Measurements from ENCODE around the gene ARHGEF40. TPM values are rescaled to one million over a fixed set of nuclear protein-coding genes. Genes with fewer than 3 reads are reported as not detected.

The ARHGEF40 gene
- total RNA-seq, 1 donor from 2014 or later = 39.2 TPM

DNA sequence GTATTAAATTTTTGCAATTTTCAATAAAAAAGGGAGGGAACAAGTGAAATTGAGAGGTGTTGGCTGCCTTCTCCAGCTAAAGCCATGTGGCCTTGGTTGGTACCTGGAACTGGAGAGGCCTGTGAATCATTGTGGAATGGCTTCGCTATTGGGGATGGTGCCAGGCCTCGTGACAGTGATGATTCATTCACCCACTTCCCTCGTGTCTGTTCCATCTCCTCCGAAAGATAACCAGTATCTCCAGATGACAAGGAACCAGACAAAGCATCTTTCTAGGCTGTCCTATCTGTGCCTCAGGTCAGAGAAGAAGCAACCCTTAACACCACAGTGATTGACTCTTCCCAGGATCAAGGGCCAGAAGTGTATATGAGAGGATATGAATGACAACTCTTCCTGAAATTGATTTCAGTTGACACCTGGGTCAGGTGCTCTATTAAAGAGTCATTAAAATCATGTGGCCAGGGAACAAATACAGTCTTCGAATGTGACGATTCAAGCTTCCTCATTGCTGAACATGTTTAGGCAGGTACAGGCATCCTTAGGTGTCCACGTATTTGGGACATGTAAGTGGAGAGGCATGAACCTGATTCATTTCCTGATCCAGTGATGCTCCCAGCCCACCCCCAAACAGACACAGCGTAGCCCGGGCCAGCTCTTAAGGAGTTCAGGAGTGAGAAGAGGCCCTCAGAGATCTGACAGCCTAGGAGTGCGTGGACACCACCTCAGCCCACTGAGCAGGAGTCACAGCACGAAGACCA is 28.2 kb upstream of the ARHGEF40 start, which contains the start of gene RNASE7:
TSS of gene RNASE7 (plus strand) at position 687 of the 758 bp plus-strand sequence. CDS start 631 bp downstream, outside the sequence.
- Histone ChIP-seq H3K4me3 (no peak within 1 kb of the TSS), H3K4me1 (peaks cover 30% of the 10 kb centered on the region), H3K9me3 (no peaks in the 10 kb centered on the region), H3K27ac (no peak within 1 kb of the TSS), H3K36me3 (no peaks in the 10 kb centered on the region), H3K27me3 (no peaks in the 10 kb centered on the region)
- DNase-seq (no peak), ATAC-seq (no peak)
- TF ChIP-seq, protein P1, sequence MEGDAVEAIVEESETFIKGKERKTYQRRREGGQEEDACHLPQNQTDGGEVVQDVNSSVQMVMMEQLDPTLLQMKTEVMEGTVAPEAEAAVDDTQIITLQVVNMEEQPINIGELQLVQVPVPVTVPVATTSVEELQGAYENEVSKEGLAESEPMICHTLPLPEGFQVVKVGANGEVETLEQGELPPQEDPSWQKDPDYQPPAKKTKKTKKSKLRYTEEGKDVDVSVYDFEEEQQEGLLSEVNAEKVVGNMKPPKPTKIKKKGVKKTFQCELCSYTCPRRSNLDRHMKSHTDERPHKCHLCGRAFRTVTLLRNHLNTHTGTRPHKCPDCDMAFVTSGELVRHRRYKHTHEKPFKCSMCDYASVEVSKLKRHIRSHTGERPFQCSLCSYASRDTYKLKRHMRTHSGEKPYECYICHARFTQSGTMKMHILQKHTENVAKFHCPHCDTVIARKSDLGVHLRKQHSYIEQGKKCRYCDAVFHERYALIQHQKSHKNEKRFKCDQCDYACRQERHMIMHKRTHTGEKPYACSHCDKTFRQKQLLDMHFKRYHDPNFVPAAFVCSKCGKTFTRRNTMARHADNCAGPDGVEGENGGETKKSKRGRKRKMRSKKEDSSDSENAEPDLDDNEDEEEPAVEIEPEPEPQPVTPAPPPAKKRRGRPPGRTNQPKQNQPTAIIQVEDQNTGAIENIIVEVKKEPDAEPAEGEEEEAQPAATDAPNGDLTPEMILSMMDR (IDR thresholded peaks at IDR 0.05) = no peak
- intact Hi-C loops (cut with DNase I) = no loop called here

DNA sequence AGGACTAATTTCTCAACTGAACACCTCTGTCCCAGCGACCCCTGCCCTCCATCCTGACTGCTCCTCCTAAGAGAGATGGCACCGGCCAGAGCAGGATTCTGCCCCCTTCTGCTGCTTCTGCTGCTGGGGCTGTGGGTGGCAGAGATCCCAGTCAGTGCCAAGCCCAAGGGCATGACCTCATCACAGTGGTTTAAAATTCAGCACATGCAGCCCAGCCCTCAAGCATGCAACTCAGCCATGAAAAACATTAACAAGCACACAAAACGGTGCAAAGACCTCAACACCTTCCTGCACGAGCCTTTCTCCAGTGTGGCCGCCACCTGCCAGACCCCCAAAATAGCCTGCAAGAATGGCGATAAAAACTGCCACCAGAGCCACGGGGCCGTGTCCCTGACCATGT is 27.2 kb upstream of the ARHGEF40 start:
- Histone ChIP-seq H3K9me3 (no peaks in the 10 kb centered on the region), H3K4me1 (peaks cover 33% of the 10 kb centered on the region), H3K36me3 (no peaks in the 10 kb centered on the region), H3K4me3 (no peak overlapping the region), H3K27me3 (no peaks in the 10 kb centered on the region), H3K27ac (no peak overlapping the region)
- TF ChIP-seq, protein P1 (IDR thresholded peaks at IDR 0.05) = no peak
- no peak for DNase-seq
- ATAC-seq = peak; percentile 6
- intact Hi-C loops (cut with DNase I) = no loop called here

DNA sequence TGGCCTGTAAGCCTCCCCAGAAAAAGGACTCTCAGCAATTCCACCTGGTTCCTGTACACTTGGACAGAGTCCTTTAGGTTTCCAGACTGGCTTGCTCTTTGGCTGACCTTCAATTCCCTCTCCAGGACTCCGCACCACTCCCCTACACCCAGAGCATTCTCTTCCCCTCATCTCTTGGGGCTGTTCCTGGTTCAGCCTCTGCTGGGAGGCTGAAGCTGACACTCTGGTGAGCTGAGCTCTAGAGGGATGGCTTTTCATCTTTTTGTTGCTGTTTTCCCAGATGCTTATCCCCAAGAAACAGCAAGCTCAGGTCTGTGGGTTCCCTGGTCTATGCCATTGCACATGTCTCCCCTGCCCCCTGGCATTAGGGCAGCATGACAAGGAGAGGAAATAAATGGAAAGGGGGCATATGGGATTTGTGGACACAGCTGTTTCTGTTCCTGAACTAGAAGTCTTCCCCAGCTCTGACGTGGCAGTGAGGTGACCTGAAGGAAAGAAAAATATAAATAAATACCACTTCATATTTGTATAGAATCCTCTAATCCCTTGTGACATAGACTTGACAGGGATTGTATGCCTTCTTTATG is 26.6 kb upstream of the ARHGEF40 start:
- Histone ChIP-seq H3K27ac (no peak overlapping the region), H3K9me3 (no peaks in the 10 kb centered on the region), H3K4me3 (no peak overlapping the region), H3K4me1 (peaks cover 34% of the 10 kb centered on the region), H3K27me3 (no peaks in the 10 kb centered on the region), H3K36me3 (no peaks in the 10 kb centered on the region)
- DNase-seq = no peak
- TF ChIP-seq, protein P1 (IDR thresholded peaks at IDR 0.05) = no peak
- intact Hi-C loops (cut with DNase I) = no loop called here
- ATAC-seq = no peak

DNA sequence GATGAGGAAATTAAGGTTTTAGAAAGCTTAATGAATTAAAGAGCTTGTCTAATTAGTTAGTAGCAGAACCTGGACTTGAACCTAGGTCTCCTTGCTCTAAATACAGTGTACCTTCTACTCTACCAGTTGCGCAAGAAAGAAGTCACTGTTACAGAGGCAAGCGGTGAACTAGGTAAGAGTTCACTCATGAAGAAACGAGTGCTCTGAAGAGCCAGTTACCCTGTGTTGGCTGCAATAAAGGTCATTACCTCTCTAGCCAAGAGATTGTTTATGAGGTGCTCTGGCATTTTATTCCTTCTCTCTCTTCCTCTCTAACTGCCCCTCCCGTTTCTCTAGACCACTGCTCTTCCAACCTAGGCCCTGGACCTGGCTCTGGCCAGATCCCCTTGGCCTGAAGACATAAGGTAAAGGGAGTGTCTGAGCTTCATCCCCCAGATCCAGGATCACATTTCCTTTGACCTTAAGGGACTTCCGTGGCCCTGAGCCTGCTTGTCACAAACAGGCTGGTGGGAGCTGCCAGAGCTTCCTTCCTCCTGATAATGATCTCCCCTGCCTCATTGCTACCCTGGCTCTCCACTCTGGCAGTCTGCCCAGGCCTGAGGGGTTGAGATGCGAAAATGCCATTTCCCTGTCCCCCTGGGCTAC is 26.0 kb upstream of the ARHGEF40 start:
- no peaks in the 10 kb centered on the region for H3K27me3 ChIP-seq
- intact Hi-C loops (cut with DNase I) = no loop called here
- no peak overlapping the region for H3K27ac ChIP-seq
- TF ChIP-seq, protein P1 (IDR thresholded peaks at IDR 0.05) = no peak
- peaks cover 28% of the 10 kb centered on the region for H3K4me1 ChIP-seq
- peak; percentile 37 for ATAC-seq
- no peak overlapping the region for H3K4me3 ChIP-seq
- DNase-seq = no peak
- no peaks in the 10 kb centered on the region for H3K36me3 ChIP-seq
- no peaks in the 10 kb centered on the region for H3K9me3 ChIP-seq

DNA sequence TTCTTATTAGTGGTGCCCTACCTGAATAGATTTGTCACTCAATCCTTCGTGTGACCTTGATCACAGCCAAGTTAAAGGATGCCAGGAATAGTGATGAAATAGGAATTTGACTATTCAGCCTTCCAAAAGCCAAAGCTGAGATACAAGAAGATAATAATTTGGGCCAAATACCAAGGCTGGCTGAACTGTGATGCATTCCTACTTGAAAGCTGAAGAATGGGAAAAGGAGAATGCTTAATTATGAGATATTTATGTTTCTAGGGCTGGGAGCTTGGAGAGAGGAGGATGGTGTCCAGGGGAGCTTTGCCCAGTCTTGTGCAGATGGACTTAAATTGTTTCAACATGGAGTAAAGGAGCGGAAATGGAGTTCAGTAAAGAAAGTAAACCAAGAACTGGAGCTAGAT is 22.7 kb upstream of the ARHGEF40 start:
- ATAC-seq (no peak), DNase-seq (no peak)
- TF ChIP-seq, protein P1 (IDR thresholded peaks at IDR 0.05) = no peak
- Histone ChIP-seq H3K9me3 (no peaks in the 10 kb centered on the region), H3K4me3 (no peak overlapping the region), H3K4me1 (peaks cover 19% of the 10 kb centered on the region), H3K36me3 (no peaks in the 10 kb centered on the region), H3K27ac (peak overlapping the region; percentile 51), H3K27me3 (no peaks in the 10 kb centered on the region)
- intact Hi-C loops (cut with DNase I) = no loop called here

All from upper lobe of right lung (tissue), 1 donor.